ENCODE measurements around the gene PMEPA1. TPM values are rescaled to one million over a fixed set of nuclear protein-coding genes. Genes with fewer than 3 reads are reported as not detected.

PMEPA1 gene
- total and polyA plus RNA-seq, 2 donors (not counting 1 experiment from before 2014, with no cell fraction given) = 9.9 to 37.4 TPM

DNA sequence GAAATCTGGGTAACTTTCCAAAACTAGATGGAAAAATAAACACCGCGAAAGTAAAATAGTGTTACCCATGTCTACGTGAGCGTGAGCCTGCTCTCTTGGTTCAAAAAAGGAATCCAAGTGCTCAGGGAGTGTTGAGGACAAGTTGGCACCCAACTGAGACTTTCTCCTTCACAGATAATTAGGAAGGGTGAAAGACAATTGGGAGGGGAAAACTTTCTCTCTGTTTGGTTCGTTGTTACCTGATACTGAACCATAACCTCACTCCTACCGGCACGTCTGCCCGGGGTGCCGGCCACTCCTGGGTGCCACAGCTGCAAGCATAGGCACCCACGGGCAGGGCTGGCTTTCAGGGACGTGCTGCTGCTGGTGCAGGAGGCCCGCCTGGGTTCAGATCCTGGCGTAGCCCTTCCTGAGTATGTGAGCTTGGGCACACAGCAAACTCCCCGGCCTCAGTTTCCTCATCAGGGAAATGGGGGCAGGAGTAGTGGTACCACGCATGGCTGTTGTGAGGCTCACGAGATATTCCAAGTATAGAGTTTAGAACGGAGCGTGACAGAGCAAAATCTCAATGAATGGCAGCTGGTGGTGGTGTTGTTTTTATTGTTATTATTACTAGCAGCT is 38.2 kb upstream of the PMEPA1 start:
- WGBS (ENCODE audit: insufficient coverage) = 71% methylated on average over 11 of the region's 18 CpGs
- Histone ChIP-seq H3K27ac (ENCODE audit: low read length in 2 of 2) (no peak overlapping the region), H3K4me2 (replicated peaks; ENCODE audit: low read depth, low read length, poor library complexity, severe bottlenecking) (peak overlapping the region; percentile 83), H3K36me3 (replicated peaks in 1 of 2; ENCODE audit: control extremely low read depth in 1 of 2, control insufficient read depth in 1 of 2, extremely low read depth in 1 of 2, insufficient read depth in 2 of 2, low read length in 1 of 2) (no peaks in the 10 kb centered on the region), H4K20me1 (ENCODE audit: control insufficient read depth, insufficient read depth, low read length, poor library complexity, severe bottlenecking) (no peaks in the 10 kb centered on the region), H3K4me1 (ENCODE audit: control insufficient read depth in 2 of 2, insufficient read depth in 2 of 2, low read length in 2 of 2) (peaks cover 13 to 15% of the 10 kb centered on the region in 2 donors), H3K9ac (ENCODE audit: low read length) (no peak overlapping the region), H3K4me3 (ENCODE audit: control extremely low read depth in 1 of 5, extremely low read depth in 1 of 5, insufficient read depth in 1 of 5, low read depth in 2 of 5, low read length in 4 of 5) (no peak overlapping the region), H3K9me3 (ENCODE audit: control extremely low read depth in 1 of 3, control insufficient read depth in 2 of 3, insufficient read depth in 1 of 3, low read length in 2 of 3) (peaks cover 0 to 5% (median 0%) of the 10 kb centered on the region in 3 donors), H3K27me3 (replicated peaks in 1 of 4; ENCODE audit: control extremely low read depth in 1 of 4, control insufficient read depth in 3 of 4, insufficient read depth in 4 of 4, low read length in 3 of 4) (peaks cover 0 to 34% (median 10%) of the 10 kb centered on the region in 4 experiments), H3K79me2 (ENCODE audit: control insufficient read depth, insufficient read depth, low read length) (no peaks in the 10 kb centered on the region), H2AFZ (ENCODE audit: insufficient read depth, low read depth, low read length, poor library complexity, severe bottlenecking) (no peak overlapping the region)
- CTCF ChIA-PET = interaction anchor here (2.3 kb wide), 1 partner anchor 67 kb away, joined by 11 read pairs; no protein-coding TSS in a partner anchor
- POLR2A ChIA-PET = no interaction called here
- DNase-seq (no peak), ATAC-seq (ENCODE audit: low read depth) (no peak)
- Mint-ChIP-seq H3K27me3 (peaks cover 41% of the 10 kb centered on the region), H3K4me3 (peak overlapping the region; percentile 89), H3K27ac (no peak overlapping the region), H3K9me3 (ENCODE audit: insufficient read depth) (no peaks in the 10 kb centered on the region), H3K4me1 (peaks cover 17% of the 10 kb centered on the region)
- TF ChIP-seq EZH2 (IDR thresholded peaks at IDR 0.05; ENCODE audit: borderline replicate concordance, insufficient read depth, low read depth, low read length, poor library complexity, severe bottlenecking) (no peak), CTCF (IDR thresholded peaks at IDR 0.05) (no peak)
- intact Hi-C loops (cut with micrococcal nuclease) = no loop called here

DNA sequence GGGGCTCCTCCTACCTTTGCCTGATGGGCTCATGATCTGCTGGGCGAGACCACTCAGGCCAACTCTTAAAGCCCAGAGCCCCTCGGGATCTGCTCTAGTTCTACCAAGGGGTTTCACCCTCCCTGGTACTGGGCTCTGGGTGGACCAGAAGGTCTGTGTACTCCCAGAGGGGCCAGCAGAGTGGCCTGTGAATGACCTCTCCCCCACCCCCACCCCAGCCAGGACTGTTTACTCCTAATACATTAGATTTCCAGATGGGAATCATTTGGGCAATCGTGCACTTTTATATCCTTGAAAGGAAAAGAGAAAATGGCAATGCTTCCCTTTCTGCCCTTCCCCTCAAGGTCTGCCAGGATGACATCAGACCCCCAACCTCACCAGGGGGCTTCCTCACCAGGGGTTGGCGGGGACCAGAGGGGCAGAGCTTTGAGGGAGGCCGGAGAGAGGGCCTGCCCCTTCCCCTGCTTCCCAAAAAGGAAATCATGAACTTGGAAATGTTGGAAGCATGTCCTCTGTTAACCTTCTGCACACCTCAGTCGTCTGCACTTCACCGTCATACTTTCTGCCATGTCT is 37.1 kb upstream of the PMEPA1 start:
- Mint-ChIP-seq H3K4me1 (peaks cover 15% of the 10 kb centered on the region), H3K4me3 (no peak overlapping the region), H3K9me3 (ENCODE audit: insufficient read depth) (no peaks in the 10 kb centered on the region), H3K27me3 (peaks cover 45% of the 10 kb centered on the region), H3K27ac (no peak overlapping the region)
- no peak overlapping the region for H3K4me3 ChIP-seq (ENCODE audit: control extremely low read depth in 1 of 5, extremely low read depth in 1 of 5, insufficient read depth in 1 of 5, low read depth in 2 of 5, low read length in 4 of 5)
- WGBS (ENCODE audit: insufficient coverage) = 81% methylated on average over 4 of the region's 7 CpGs
- H2AFZ ChIP-seq (ENCODE audit: insufficient read depth, low read depth, low read length, poor library complexity, severe bottlenecking) = no peak overlapping the region
- no peak overlapping the region for H3K9ac ChIP-seq (ENCODE audit: low read length)
- CTCF ChIA-PET = no interaction called here
- no peak for ATAC-seq (ENCODE audit: low read depth)
- peaks cover 0 to 38% (median 10%) of the 10 kb centered on the region in 4 experiments for H3K27me3 ChIP-seq (replicated peaks in 1 of 4; ENCODE audit: control extremely low read depth in 1 of 4, control insufficient read depth in 3 of 4, insufficient read depth in 4 of 4, low read length in 3 of 4)
- POLR2A ChIA-PET = no interaction called here
- no peaks in the 10 kb centered on the region for H4K20me1 ChIP-seq (ENCODE audit: control insufficient read depth, insufficient read depth, low read length, poor library complexity, severe bottlenecking)
- no peak overlapping the region for H3K27ac ChIP-seq (ENCODE audit: low read length in 2 of 2)
- H3K4me1 ChIP-seq (ENCODE audit: control insufficient read depth in 2 of 2, insufficient read depth in 2 of 2, low read length in 2 of 2) = peaks cover 13 to 15% of the 10 kb centered on the region in 2 donors
- intact Hi-C loops (cut with micrococcal nuclease) = no loop called here
- no peak for DNase-seq
- no peak overlapping the region for H3K4me2 ChIP-seq (replicated peaks; ENCODE audit: low read depth, low read length, poor library complexity, severe bottlenecking)
- H3K36me3 ChIP-seq (replicated peaks in 1 of 2; ENCODE audit: control extremely low read depth in 1 of 2, control insufficient read depth in 1 of 2, extremely low read depth in 1 of 2, insufficient read depth in 2 of 2, low read length in 1 of 2) = no peaks in the 10 kb centered on the region
- peaks cover 0 to 5% (median 0%) of the 10 kb centered on the region in 3 donors for H3K9me3 ChIP-seq (ENCODE audit: control extremely low read depth in 1 of 3, control insufficient read depth in 2 of 3, insufficient read depth in 1 of 3, low read length in 2 of 3)
- TF ChIP-seq EZH2 (IDR thresholded peaks at IDR 0.05; ENCODE audit: borderline replicate concordance, insufficient read depth, low read depth, low read length, poor library complexity, severe bottlenecking) = no peak
- no peak for TF ChIP-seq CTCF (IDR thresholded peaks at IDR 0.05)
- H3K79me2 ChIP-seq (ENCODE audit: control insufficient read depth, insufficient read depth, low read length) = no peaks in the 10 kb centered on the region
